GM19372 (cell line): Measurements from ENCODE around the gene ATXN7L1.
"Not testable (repeated sequence)": the region's sequence is repeated elsewhere in the genome, so short reads cannot be mapped to it uniquely, and the experiment has no call there.

Experiments used
- ATAC-seq: cut with Tn5 transposase; IDR thresholded peaks from one replicate; pipeline ENCODE4 v1.9.1; 2021; ENCODE audit warnings: mild to moderate bottlenecking, low read depth, moderate library complexity; ENCODE audit not compliant: unreplicated experiment

The ATXN7L1 gene

DNA sequence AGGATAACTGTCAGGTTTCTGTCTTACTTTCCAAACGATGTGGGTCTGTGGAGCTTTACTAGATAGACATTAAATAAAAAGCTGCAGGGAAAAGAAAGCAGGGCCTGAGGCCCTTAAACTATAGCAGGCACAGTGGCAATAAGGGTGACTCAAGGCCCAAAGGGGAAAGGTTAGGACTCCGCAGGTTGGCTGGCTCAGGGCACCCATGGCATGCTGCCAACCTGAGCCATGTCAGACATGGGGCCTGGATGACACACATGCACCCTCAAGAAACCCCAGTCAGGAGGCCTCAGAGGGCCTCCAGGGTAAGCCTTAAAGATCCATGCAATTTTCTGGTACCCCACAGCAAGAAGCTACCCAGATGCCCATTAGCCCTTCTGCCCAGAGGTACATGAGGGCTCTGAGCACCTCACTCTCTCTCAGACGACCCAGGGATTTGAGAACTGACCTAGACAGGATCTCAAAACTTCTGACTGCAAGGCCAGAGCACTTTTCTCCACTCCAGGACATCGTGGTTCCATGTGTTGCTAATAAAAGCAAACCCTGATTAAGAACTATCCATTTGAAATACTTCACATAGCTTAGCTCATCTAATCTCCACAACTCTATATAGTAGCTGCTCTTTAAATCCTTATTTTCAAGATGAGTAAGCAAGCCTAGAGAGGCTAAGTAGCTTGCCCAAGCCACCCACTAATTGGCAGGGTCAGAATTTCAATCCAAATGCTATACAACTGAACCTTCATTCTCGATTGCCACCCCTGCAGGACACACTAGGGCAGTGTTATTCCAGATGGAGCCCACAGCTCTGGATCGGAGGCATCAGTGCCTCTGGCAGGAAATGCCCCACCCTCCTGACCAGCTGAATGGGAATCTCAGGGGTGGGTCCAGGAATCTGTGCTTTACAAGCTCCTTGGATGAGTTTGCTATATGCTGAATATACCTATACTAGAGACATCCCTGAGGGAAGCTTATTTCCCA is 162.6 kb downstream of the ATXN7L1 start:
- no peak for ATAC-seq

DNA sequence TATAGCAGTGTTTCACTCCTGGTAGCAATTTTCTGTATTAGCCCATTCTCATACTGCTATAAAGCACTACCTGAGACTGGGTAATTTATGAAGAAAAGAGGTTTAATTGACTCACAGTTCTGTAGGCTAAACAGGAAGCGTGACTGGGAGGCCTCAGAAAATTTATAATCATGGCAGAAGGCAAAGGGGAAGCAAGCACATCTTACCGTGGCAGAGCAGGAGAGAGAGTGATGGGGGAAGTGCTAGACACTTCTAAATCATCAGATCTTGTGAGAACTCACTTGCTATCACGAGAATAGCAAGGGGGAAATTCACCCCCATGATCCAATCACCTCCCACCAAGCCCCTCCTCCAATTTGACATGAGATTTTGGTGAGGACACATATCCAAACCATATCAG is 163.5 kb downstream of the ATXN7L1 start:
- ATAC-seq = no peak

DNA sequence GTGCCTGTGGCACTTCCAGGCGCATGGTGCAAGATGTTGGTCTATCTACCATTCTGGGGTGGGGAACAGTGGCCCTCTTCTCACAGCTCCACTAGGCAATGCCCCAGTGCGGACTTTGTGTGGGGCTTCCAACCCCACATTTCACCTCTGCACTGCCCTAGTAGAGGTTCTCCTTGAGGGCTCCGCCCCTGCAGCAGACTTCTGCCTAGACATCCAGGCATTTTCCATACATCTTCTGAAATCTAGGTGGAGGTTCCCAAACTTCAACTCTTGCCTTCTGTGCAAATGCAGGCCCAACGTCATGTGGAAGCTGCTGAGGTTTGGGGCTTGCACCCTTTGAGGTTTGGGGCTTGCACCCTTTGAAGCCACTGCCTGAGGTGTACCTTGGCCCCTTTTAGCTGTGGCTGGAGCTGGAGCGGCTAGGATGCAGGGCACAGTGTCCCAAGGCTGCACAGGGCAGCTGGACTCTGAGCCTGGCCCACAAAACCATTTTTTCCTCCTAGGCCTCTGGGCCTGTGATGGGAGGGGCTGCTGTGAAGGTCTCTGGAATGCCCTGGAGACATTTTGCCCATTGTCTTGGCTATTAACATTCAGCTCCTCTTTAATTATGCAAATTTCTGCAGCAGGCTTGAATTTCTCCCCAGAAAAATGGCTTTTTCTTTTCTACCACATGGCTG is 164.5 kb downstream of the ATXN7L1 start:
- no peak for ATAC-seq

DNA sequence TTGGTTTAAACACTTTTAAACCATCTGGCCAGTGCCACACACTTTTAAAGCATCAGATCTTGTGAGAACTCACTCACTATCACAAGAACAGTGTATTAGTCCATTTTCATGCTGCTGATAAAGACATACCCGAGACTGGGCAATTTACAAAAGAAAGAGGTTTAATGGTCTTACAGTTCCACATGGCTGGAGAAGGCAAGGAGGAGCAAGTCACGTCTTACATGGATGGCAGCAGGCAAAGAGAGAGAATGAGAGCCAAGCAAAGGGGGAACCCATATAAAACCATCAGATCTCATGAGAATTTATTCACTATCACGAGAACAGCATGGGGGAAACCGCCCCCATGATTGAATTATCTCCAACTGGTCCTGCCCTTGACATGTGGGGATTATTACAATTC is 165.7 kb downstream of the ATXN7L1 start:
- ATAC-seq = not testable (repeated sequence)

DNA sequence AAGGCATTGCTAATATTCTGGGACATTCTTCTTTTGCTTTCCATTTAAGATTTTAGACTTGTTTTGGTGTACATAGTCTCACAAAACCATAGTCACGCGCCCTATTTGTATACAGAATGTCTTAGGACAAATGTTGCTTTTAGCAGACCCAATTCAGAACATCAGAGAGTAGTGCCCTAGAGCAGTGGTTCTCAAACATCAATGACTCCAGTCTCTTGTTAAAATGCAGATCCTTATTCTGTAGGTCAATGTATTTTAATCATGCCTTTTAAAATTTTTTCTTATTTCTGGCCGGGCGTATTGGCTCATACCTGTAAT is 167.7 kb downstream of the ATXN7L1 start:
- no peak for ATAC-seq

DNA sequence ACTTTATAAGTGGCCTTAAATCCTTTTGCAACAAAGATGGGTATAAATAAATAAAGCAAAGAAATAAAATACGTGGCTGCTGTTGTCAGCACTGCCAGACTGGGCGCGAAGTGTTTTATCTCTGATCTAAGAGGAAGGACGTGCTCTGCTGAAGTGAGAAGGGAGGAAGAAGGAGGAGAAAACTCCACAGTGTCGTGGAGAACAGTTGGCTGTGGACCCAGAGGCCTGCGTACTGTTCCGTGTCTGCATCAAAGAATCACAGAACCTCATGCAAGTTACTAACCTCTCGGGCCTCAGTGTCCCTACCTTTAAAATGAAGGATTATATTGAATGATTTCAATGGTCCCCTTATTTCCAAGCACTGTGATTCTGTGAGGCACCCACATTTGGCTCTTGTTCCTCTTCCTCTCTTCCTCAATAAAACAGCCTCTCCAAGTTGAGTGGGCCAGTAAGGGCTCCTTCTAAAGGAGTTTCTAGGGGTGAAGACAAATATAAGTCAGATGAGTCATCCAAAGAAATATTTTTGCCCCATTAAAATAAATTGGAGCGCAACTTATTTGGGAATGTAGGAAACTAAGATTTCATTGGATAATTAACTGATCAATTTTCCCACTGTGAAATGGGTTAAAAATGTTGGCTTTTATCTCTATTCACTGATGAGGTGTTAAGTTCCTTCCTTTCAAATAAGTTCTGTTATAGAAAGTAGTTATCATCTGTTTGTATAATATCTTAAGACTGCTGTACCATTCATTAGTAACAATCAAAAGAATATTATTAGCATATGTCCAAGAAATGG is 168.2 kb downstream of the ATXN7L1 start:
- ATAC-seq = no peak

DNA sequence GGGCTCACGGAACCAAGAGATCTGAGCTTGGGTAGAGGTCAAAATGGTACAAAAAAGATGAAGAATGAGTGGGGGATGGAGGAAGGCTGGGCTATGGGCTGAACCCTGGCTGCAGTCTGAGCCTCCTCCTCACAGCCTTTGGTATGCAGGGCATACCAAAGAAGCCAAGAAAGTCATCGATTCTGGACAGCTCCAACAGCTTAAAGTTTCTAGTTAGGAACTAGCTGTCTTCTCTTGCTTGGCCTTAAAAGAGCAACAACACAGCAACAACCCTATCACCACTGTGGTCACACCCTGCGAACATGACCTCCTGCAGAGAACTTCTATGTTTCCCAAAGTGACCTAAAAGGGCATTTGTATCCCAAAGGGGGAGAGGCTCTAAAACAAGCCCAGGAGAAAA is 169.0 kb downstream of the ATXN7L1 start:
- no peak for ATAC-seq

DNA sequence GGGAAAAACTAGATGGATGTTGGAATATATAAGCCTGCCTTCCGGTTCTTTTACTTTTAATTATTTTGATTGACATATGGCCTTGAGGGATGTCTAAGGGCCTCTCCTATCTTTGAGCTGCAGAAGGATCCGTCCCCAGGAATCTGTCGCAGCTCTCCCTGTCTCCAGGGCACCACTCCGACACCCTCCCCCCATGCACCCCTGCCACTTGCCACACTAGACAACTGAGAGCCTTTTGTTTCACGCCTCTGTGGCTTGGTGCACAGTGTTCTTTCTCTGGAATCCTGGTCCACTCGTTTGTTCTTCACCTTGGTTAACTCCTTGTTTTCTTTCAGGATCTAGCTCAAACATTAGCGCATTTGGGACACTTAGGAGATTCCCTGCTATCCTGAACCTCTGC is 171.0 kb downstream of the ATXN7L1 start:
- no peak for ATAC-seq

DNA sequence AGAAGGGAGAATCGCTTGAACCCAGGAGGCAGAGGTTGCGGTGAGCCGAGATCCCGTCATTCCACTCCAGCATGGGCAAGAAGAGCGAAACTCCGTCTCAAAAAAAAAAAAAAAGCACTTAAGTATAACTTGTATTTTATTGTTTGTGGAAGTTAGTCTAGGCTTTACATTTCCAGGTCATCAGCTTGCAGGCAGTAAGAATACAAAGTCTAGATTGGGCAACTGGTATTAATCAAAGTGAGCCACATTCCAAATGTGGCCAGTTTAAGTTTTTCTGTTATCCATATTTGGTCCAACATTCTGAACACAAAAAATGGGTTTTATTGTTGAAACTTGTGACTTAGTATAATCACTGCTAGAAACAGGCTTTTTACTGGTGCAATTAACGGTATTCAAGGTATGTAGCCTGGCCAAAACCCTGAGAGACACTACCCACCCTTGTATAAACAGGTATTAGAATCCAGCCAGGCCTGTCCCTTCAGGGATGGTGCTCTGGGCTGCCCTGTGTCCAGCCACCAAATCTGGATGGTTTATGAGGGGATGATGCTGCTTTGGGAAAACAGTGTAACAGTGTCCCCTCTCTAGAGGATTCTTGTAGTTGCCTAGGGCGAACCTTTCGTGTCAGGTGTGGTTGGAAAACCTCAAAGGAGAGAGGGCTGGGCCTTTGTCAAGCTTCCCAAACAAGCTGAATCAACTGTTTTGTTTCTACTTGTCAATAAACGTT is 173.0 kb downstream of the ATXN7L1 start:
- no peak for ATAC-seq

DNA sequence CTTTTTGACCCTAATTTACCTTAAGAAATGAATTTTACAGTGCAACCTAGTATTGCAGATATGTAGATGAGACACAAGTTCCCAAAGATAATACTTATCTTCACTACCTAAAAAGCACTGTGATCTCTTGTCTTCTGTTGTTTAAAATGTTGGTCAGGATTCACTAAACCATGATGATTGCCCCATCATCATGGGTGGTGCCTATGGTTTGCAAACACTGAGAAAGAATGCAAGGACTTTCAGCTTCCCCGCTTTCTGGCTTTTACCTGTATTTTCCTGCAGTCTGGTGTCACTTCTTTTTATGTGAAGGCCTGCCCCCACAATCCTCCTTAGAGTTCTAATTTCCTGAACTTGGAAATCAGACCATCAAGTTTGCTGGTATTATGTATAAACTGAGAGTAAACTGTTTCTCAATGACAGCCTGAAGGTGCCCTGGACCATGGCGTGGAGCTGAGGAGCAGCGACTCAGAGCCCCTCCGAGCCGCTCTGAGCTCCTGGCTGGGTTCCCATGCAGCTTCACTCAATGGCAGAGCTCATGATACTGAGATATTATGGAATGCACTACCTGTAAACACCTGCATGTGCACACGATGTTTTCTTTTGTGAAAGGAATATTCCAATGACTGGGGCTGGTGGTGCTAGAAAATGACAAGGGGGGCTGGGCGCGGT is 176.7 kb downstream of the ATXN7L1 start:
- no peak for ATAC-seq

DNA sequence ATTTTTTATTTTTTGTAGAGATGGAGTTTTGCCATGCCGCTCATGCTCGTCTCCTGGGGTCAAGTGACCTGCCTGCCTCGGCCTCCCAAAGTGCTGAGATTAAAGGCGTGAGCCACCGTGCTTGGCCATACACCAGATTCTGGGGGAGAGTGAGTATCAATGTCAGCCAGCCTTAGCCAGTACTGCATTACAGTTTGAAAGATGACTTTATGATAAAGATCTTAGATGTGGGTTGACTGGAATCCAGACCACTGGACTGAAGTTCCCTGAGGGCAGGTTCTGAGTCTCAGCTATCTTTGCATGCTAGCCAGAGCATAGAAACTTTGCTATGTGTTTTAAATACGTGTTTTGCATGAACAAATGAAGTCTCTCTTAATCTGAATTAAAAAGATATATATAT is 177.9 kb downstream of the ATXN7L1 start:
- no peak for ATAC-seq

DNA sequence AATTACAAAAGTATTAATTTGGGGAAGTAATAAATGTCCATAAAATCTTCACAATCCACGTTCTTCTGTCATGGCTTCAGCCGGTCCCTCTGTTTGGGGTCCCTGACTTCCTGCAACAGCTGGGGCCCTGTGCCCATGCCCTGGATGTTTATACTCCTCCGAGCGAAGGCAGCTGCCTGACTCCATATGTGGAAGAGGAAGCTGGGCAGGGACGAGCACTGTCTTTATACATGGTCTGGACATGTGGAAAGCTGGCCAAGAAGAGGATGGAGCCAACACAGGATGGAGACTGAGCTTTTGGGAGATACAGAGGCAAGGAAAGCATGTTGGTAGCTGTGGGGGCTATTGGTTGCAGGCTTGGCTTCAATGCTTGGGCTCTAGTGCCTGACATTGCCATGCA is 178.6 kb downstream of the ATXN7L1 start:
- no peak for ATAC-seq

DNA sequence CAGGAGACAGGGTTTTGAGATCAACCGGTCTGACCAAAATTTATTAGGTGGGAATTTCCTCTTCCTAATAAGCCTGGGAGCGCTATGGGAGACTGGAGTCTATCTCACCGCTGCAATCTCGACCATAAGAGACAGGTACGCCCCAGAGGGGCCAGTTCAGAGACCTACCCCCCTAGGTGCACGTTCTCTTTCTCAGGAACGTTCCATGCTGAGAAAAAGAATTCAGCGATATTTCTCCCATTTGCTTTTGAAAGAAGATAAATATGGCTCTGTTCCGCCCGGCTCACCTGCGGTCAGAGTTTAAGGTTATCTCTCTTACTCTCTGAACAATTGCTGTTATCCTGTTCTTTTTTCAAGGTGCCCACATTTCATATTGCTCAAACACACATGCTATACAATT is 179.2 kb downstream of the ATXN7L1 start:
- ATAC-seq = not testable (repeated sequence)

DNA sequence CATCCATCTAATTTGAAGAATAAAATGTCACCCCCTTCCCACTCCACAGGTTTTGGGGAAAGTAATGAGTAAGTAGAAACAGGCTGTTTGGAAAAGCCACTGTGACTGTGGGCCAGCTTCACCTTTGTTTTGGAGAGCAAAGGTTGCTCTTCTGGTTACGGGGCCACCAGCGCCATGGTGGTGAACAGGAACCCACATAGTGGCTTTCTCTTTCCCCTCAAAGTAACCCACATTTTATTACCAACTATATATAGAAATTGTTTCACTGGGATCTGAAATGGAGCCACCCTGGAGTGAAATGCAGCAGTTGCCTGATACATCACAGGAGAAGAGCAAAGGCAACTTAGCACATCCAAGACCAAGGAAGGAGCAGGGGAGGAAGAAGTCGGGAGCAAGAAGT is 182.8 kb downstream of the ATXN7L1 start:
- no peak for ATAC-seq

DNA sequence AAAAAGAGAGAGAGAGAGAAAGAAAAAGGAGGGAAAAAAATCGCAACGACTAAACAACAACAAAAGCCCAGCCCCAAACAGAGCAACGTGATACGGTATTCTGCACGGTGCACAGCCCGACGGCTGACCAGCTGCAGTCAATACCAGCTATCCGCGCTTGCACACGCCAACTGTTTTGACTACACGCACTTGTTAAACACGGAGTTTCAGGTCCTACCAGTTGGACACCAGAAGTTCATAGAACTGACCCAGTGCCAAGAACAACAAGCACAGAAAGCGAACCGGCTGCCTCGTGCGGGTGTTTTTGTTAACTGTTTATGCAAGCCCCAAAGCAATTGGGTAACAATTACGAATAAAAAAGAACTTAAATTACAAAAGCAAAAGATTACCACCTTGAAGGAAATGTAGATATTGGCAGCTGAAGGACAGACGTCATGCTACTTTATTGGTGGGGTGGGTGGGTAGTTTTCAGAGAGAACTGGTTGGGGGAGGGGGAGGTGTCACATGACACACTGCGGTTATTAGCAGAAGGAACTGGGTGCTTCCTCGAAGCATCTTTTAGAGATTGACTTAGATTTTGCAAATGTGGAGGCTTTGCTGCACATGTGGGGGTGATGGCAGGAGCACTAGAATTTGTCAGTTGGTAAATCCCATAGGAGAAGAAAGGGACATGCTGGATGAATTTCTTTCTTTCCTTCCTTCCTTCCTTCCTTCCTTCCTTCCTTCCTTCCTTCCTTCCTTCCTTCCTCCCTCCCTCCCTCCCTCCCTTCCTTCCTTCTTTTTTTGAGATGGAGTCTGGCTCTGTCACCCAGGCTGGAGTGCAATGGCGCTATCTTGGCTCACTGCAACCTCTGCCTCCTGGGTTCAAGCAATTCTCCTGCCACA is 184.5 kb downstream of the ATXN7L1 start:
- ATAC-seq = no peak

DNA sequence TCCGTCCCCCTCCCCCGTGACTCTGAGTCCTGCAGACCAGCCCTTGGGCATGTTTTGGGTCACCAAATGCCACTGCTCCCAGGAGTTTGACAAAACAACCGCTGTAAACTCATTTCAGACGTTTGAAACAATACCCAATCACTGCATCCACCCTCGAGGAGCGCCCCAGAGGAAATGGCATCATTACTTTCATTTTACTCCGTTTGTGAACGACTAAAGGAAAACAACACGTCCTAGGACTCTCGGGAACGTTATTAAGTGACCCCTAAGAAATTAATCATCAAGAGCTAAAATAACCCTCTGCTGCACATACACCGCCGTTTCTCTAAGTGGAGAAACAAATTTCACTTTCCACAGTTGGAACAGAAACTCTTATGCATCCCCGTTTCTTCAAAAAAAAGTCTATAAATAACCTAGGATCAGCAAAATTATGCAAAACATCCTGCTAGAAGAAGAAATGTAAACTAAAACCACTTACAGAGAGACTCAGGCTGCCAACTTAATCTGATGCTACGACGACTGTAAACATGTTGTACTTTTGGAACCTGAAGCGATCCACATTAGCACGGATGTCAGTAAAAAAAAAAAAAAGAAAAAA is 185.2 kb downstream of the ATXN7L1 start:
- ATAC-seq = no peak

DNA sequence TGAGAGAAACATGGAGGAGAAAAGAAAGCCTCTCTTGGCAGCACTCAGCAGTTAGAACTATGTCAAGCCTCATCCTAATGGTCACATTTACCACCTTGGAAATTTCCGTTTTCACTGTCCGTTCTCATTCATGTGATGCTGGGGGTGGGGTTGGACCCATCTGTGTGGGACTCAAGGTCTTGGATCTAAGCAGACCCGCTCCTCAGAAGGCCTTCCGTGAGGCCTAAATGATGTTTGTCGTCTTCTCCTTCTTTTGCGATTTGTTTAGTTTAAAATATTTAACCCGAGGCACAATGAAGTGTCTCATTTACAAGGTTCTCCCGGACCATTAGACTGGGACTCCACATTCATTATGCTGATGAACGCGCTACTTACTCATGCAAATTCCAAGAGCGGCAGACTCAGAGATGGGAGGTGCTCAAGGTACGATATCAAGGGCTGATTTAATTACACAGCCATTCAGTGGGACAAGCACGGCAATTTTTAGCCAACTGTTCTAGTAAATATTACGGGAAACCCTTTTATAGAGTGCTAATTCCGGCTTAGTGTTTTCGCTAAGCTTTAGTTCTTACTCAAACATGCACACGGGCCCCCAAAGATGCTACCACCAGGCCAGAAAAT is 186.0 kb downstream of the ATXN7L1 start:
- no peak for ATAC-seq
